ENCODE measurements around the gene MAD1L1.

DNA sequence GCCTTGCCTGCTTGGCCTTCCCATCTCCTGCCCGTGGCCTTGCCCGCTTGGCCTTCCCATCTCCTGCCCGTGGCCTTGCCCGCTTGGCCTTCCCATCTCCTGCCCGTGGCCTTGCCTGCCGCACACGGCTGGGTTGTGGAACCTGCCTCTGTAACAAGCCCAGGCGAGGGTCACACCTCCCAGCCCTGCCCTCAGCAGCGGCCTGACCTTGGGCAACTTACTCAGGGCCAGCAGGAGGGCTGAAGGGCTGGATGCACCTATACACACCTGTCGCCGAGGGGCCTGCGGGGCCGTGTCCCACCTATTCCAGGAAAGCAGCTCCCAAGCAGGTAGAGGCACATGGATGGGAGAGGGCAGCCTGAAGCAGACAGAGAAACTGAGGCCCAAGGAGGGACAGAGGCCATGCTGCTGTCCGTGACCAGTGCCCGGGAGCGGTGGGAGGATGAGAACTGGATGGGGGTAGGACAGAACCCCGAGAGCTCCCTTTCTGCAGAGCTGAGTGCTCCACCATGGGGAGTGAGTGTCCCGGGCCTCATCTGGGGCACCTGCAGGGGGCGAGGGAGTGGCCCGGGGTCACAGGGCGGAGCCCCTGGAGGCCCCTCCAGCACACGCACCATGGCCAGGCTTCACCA, 285.0 kb downstream of the MAD1L1 start:
- TF ChIP-seq, protein P1, sequence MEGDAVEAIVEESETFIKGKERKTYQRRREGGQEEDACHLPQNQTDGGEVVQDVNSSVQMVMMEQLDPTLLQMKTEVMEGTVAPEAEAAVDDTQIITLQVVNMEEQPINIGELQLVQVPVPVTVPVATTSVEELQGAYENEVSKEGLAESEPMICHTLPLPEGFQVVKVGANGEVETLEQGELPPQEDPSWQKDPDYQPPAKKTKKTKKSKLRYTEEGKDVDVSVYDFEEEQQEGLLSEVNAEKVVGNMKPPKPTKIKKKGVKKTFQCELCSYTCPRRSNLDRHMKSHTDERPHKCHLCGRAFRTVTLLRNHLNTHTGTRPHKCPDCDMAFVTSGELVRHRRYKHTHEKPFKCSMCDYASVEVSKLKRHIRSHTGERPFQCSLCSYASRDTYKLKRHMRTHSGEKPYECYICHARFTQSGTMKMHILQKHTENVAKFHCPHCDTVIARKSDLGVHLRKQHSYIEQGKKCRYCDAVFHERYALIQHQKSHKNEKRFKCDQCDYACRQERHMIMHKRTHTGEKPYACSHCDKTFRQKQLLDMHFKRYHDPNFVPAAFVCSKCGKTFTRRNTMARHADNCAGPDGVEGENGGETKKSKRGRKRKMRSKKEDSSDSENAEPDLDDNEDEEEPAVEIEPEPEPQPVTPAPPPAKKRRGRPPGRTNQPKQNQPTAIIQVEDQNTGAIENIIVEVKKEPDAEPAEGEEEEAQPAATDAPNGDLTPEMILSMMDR (IDR thresholded peaks at IDR 0.05) = no peak
- TF ChIP-seq POLR2A (IDR thresholded peaks at IDR 0.05) = no peak
- TF ChIP-seq EP300 (IDR thresholded peaks at IDR 0.05) = no peak
